SK-N-DZ (cell line): ENCODE measurements around the gene S100A16. TPM values are rescaled to one million over a fixed set of nuclear protein-coding genes. Genes with fewer than 3 reads are reported as not detected.
"Not testable (repeated sequence)": the region's sequence is repeated elsewhere in the genome, so short reads cannot be mapped to it uniquely, and the experiment has no call there.

Experiments used
- DNase-seq: peaks from one replicate; pipeline ENCODE4 v3.0.0-alpha.2; 2015; ENCODE audit warnings: low spot score
- polyA plus RNA-seq, 2 experiments: library from polyadenylated mRNA; depleted of rRNA; stranded (reverse); fragments of >200 nt; gene quantifications; 2 replicates each; pipeline ENCODE4 v1.2.3, GENCODE V29; 2014

The S100A16 gene
- polyA plus RNA-seq (2014; cell fraction: cytosol; rRNA removed) = 2.9 and 4.1 TPM in 2 replicates
- polyA plus RNA-seq (2014; cell fraction: nucleus; rRNA removed) = 0.99 and 1.5 TPM in 2 replicates

- DNase-seq = no peak
Measured at GRCh38 chr1:153612755-153613331, at the start of gene S100A16. S100A16 (minus strand) TSS chr1:153613137; CDS start chr1:153608151, 4,986 bp downstream.

DNA sequence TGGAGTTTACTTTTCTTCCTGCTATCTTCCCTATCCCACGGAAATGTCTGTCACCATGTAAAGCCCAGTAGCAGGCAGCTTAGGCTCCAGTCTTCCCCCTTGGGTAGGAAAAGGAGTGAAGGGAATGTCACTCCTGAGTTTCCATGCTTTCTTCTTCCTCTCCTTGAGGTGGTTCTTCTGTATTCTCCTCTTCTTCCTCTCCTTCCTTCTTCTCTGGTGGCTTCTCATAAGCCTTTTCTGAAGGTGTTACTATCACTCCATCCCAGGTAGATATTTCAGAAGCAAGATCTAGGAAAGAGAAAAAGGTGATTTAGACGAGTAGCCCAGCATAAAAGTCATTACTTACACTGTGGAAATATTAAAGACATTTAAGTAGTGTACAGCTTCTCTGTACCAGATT is 49.3 kb upstream of the S100A16 start:
- DNase-seq = no peak

GRCh38 chr1:153661111-153661708 is 48.3 kb upstream of the S100A16 start:
- peak; percentile 25 for DNase-seq

DNA sequence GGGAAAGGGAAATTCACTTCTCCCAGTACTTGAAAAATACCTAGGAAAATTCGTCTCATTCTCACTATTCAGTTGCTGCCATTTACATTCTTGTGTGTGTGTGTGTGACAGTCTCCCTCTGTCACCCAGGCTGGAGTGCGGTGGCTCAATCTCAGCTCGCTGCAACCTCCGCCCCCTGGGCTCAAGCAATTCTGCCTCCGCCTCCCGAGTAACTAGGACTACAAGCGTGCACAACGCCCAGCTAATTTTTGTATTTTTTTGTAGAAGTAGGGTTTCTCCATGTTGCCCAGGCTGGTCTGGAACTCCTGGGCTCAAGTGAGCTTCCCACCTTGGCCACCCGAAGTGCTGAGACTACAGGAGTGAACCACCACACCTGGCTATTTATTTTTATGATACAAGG is 46.7 kb upstream of the S100A16 start:
- DNase-seq = no peak

DNA sequence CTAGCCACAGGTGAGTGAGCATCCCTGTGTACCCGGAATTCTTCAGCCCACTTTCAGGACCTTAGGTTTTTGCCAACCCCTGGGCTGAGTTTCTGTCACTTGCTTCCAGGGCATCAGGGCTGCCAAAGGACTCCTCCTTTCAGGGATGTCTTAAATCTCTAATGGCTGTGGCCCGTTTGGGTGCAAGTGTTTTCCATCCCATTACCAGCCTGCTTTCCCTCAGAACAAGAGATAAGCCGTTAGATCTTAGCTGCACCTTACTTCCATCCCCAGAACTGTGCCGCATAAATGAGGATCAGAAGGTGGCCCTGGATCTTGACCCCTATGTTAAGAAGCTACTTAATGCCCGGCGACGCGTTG is 46.2 kb upstream of the S100A16 start:
- DNase-seq = no peak

DNA sequence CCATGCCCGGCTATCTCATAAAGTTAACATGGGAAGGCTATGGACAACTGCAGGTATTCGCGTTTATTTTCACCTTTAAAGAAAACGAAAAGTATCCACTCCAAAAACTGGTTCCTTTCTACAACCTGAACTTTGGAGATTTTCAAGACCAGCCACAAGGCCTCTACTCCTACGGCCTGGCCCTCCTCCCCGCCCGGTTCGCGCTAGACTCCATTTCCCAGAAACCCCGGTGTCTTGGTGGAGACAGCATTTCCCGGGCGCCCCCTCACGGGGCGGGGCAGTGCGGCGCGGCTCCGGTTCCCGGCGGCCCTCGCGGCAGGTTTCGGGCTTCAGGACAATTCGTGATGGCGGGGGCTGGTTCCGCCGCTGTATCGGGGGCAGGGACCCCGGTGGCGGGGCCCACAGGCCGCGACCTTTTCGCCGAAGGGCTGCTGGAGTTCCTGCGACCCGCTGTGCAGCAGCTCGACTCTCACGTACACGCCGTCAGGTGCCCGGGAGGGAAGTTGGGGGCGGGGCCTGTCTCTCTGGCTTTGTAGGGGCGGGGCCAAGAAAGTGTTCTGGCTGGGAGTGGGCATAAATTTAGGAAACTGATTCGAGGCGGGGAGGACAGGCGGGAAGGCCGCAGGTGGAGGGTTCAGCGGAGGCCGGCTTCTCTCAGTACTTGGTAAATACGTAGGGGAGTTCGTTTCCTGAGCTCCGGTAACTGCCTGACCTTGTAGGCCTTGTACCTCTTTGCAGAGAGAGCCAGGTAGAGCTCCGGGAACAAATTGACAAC is 45.6 kb upstream of the S100A16 start, which contains the start of gene SNAPIN:
TSS of gene SNAPIN (plus strand) at position 304 of the 775 bp plus-strand sequence. CDS start at position 345, 41 bp downstream.
- DNase-seq = peak; percentile 92

- DNase-seq = no peak
Measured at GRCh38 chr1:153655333-153655732, 42.4 kb upstream of the S100A16 start.

DNA sequence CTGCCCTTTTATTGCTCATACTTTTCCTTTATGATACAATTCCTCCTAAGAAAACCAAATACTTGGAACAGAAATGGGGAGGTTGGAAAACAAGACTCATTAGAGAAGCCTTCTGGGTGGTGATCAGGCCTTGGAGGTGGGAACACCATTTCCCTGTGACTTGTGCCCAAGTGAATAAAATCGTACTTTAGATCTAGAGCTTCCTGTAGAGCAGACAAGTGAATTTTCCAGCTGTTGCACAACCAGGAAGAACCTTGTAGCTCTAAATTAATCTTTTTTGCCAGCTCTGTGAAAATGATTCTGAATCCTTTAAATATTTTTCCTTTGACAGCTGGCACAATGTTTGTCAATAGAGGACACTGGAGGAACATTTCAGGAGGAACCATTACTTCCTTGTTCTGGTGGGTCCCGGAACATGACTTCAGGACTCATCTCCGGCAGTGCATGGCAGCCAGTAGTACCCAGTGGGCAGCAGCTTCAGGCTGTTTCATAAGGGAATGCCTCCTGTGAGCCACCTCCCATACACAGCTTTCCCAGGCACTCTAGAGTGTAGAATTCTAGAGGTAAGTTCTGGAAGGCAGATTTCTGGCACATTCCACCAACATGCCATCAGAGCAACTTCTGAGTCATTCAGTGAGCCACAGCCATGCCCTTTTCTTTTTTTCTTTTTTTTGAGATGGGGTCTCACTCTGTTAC is 40.0 kb upstream of the S100A16 start:
- no peak for DNase-seq

- no peak for DNase-seq
Measured at GRCh38 chr1:153651771-153652170, 38.8 kb upstream of the S100A16 start.

GRCh38 chr1:153649863-153650235 is 36.9 kb upstream of the S100A16 start:
- DNase-seq = no peak

- DNase-seq = no peak
Measured at GRCh38 chr1:153649137-153649862, 36.4 kb upstream of the S100A16 start.

- DNase-seq = no peak
Measured at GRCh38 chr1:153648000-153648643, 35.2 kb upstream of the S100A16 start.

DNA sequence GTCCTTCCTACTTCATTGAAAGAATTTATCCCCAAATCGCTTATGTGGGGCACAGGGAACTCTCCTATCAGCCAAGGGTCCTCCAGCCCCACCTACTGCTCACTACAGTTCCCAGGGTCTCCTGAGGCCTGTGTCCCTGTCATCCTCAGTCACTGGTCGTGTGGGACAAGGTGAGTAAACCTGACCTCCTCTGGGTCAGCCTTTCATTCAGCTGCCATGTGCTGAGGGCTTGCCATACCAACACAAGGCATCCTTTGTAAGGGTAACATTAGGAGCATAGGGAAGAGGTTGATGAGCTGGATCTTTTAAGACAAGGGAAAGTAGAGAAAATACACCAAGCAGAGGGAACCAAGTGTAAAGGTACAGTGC is 34.4 kb upstream of the S100A16 start:
- DNase-seq = no peak

GRCh38 chr1:153646672-153647345 is 33.9 kb upstream of the S100A16 start:
- DNase-seq = no peak

DNA sequence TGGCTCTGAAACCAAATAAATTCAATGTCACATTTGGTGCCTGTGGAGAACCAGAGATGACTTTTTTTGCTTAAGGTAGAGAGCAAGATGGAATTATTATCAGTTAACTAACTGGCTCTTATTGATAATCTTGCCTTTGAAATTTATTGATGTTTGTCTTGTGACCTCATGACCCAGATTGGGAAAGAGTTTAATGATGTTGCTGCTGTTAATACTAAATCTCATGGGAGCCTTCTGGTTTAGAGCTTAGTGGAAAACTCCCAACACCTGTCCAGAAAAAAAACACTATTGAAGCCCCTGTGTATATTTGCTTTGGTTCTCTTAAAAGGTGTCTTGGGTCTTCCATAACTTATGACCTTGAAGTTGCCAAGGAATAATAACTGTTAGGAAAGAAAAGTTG is 30.9 kb upstream of the S100A16 start:
- no peak for DNase-seq

DNA sequence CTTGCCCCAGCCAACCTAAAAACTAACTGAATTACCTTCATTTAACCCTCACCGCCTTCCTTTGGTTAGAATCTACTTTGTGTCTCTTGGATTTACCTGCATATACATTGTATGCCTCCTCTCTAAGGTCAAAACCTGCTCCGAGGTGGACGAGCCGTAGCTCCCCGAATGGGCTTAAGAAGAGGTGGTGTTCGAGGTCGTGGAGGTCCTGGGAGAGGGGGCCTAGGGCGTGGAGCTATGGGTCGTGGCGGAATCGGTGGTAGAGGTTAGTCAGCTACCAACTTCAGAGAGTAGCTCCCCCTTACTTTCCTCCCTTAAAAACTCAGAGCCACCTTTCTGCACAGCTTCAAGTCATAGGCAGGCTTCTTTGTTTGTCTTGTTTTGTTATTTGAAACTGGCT is 30.2 kb upstream of the S100A16 start:
- no peak for DNase-seq

GRCh38 chr1:153642161-153642560 is 29.2 kb upstream of the S100A16 start:
- DNase-seq = no peak

- DNase-seq = no peak
Measured at GRCh38 chr1:153640861-153641260, 27.9 kb upstream of the S100A16 start.

- DNase-seq = not testable (repeated sequence)
Measured at GRCh38 chr1:153640213-153640612, 27.3 kb upstream of the S100A16 start.

DNA sequence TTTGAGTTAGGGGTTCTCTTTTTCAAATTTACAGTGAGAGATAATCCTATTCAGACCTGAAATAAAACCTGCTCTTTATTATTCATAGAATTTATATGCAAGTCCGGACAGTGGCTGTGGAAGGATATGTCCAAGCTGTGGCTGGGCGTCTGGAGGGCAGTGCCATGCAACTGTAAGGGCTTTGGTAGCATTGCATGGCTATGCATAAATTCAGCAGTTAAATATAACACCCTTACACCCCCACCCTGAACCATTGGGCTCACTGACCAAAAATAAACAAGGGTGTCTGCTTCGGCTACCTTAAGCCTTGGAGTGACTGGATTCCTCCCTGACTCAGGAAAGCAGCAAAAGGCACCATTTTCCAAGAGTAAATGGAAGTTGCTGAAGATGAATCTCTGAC is 26.3 kb upstream of the S100A16 start:
- DNase-seq = no peak
